Measurements from ENCODE around the gene GPR160. TPM values are rescaled to one million over a fixed set of nuclear protein-coding genes. Genes with fewer than 3 reads are reported as not detected.

The GPR160 gene
- total and polyA plus RNA-seq, 2 experiments from 2014 or later: 39.4 to 55.7 TPM

DNA sequence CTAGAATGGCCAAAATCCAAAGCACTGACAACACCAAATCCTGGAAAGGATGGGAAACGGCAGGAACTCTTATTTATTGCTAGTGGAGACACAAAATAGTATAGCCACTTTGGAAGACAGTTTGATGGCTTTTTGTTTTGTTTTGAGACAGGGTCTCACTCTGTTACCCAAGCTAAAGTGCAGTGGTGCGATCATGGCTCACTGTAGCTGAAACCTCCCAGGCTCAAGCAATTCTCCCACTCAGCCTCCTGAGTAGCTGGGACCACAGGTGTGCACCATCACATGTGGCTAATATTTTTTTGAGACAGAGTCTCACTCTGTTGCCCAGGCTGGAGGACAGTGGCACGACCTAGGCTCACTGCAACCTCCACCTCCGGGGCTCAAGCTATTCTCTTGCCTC, 27.3 kb upstream of the GPR160 start:
- H2AFZ ChIP-seq: no peak overlapping the region
- no peaks in the 10 kb centered on the region for H3K79me2 ChIP-seq (replicated peaks; ENCODE audit: insufficient read depth)
- TF ChIP-seq CREB1 (CRISPR knock-in tag; IDR thresholded peaks at IDR 0.05; ENCODE audit: low read depth) (no peak), ZNF331 (CRISPR knock-in tag; IDR thresholded peaks at IDR 0.05; ENCODE audit: low read depth) (no peak)
- TF ChIP-seq, protein P1, sequence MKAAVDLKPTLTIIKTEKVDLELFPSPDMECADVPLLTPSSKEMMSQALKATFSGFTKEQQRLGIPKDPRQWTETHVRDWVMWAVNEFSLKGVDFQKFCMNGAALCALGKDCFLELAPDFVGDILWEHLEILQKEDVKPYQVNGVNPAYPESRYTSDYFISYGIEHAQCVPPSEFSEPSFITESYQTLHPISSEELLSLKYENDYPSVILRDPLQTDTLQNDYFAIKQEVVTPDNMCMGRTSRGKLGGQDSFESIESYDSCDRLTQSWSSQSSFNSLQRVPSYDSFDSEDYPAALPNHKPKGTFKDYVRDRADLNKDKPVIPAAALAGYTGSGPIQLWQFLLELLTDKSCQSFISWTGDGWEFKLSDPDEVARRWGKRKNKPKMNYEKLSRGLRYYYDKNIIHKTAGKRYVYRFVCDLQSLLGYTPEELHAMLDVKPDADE (IDR thresholded peaks at IDR 0.05): no peak
- TF ChIP-seq, protein P2, sequence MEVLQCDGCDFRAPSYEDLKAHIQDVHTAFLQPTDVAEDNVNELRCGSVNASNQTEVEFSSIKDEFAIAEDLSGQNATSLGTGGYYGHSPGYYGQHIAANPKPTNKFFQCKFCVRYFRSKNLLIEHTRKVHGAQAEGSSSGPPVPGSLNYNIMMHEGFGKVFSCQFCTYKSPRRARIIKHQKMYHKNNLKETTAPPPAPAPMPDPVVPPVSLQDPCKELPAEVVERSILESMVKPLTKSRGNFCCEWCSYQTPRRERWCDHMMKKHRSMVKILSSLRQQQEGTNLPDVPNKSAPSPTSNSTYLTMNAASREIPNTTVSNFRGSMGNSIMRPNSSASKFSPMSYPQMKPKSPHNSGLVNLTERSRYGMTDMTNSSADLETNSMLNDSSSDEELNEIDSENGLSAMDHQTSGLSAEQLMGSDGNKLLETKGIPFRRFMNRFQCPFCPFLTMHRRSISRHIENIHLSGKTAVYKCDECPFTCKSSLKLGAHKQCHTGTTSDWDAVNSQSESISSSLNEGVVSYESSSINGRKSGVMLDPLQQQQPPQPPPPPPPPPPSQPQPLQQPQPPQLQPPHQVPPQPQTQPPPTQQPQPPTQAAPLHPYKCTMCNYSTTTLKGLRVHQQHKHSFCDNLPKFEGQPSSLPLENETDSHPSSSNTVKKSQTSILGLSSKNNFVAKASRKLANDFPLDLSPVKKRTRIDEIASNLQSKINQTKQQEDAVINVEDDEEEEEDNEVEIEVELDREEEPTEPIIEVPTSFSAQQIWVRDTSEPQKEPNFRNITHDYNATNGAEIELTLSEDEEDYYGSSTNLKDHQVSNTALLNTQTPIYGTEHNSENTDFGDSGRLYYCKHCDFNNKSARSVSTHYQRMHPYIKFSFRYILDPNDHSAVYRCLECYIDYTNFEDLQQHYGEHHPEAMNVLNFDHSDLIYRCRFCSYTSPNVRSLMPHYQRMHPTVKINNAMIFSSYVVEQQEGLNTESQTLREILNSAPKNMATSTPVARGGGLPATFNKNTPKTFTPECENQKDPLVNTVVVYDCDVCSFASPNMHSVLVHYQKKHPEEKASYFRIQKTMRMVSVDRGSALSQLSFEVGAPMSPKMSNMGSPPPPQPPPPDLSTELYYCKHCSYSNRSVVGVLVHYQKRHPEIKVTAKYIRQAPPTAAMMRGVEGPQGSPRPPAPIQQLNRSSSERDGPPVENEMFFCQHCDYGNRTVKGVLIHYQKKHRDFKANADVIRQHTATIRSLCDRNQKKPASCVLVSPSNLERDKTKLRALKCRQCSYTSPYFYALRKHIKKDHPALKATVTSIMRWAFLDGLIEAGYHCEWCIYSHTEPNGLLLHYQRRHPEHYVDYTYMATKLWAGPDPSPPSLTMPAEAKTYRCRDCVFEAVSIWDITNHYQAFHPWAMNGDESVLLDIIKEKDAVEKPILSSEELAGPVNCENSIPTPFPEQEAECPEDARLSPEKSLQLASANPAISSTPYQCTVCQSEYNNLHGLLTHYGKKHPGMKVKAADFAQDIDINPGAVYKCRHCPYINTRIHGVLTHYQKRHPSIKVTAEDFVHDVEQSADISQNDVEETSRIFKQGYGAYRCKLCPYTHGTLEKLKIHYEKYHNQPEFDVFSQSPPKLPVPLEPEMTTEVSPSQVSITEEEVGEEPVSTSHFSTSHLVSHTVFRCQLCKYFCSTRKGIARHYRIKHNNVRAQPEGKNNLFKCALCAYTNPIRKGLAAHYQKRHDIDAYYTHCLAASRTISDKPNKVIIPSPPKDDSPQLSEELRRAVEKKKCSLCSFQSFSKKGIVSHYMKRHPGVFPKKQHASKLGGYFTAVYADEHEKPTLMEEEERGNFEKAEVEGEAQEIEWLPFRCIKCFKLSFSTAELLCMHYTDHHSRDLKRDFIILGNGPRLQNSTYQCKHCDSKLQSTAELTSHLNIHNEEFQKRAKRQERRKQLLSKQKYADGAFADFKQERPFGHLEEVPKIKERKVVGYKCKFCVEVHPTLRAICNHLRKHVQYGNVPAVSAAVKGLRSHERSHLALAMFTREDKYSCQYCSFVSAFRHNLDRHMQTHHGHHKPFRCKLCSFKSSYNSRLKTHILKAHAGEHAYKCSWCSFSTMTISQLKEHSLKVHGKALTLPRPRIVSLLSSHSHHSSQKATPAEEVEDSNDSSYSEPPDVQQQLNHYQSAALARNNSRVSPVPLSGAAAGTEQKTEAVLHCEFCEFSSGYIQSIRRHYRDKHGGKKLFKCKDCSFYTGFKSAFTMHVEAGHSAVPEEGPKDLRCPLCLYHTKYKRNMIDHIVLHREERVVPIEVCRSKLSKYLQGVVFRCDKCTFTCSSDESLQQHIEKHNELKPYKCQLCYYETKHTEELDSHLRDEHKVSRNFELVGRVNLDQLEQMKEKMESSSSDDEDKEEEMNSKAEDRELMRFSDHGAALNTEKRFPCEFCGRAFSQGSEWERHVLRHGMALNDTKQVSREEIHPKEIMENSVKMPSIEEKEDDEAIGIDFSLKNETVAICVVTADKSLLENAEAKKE (CRISPR knock-in tag; IDR thresholded peaks at IDR 0.05): no peak
- no peaks in the 10 kb centered on the region for H3K9me2 ChIP-seq (ENCODE audit: insufficient read depth)
- H3K36me3 ChIP-seq (ENCODE audit: insufficient read depth): no peaks in the 10 kb centered on the region
- ATAC-seq: no peak
- Mint-ChIP-seq H3K36me3 (ENCODE audit: low read depth) (no peaks in the 10 kb centered on the region), H3K27me3 (ENCODE audit: insufficient read depth, low read depth, poor library complexity) (peaks cover 2% of the 10 kb centered on the region), H3K9me3 (no peaks in the 10 kb centered on the region), H3K4me1 (peaks cover 3% of the 10 kb centered on the region; the same call in 2 of the 3 replicates), H3K27ac (no peak overlapping the region), H3K4me3 (no peak overlapping the region)
- no peak overlapping the region for H3K4me3 ChIP-seq
- no peak overlapping the region for H3K27ac ChIP-seq (ENCODE audit: low read depth)
- no peaks in the 10 kb centered on the region for H3F3A ChIP-seq (replicated peaks; ENCODE audit: low read depth)
- H3K27me3 ChIP-seq (ENCODE audit: insufficient read depth): no peaks in the 10 kb centered on the region
- no peak for DNase-seq (ENCODE audit: low spot score)
- H4K20me1 ChIP-seq (replicated peaks; ENCODE audit: insufficient read depth): no peaks in the 10 kb centered on the region
- no peaks in the 10 kb centered on the region for H3K4me1 ChIP-seq (ENCODE audit: insufficient read depth)
- no peak overlapping the region for H3K4me2 ChIP-seq

Data from GM23338 (cell line).